T-cell (primary cell): Measurements from ENCODE around the gene TUFT1. TPM values are rescaled to one million over a fixed set of nuclear protein-coding genes. Genes with fewer than 3 reads are reported as not detected.

Experiments used
- ATAC-seq, 4 experiments: fragments of 200-7000 bp in 3 of 4; fragments of 150-1000 bp in 1 of 4; cut with Tn5 transposase; replicated peaks in 1 of 4; 1 replicate in 3 of 4; 2 replicates in 1 of 4; pipeline ENCODE4 v1.10.0; 2021; ENCODE audit warnings: moderate library complexity in 3 of 4, mild to moderate bottlenecking in 2 of 4, moderate number of reproducible peaks in 1 of 4
- CTCF ChIA-PET, 2 donors: fragments of 300-600 bp; sonication (Branson Sonifier 250); formaldehyde crosslinking; loops; one replicate each; lab custom pipeline; 2022; ENCODE audit warnings: antibody characterized with exemption in 2 of 2; lab: Charles Lee
- POLR2A ChIA-PET, 2 donors: fragments of 300-600 bp; sonication (Branson Sonifier 250); formaldehyde crosslinking; loops; one replicate each; lab custom pipeline; 2022; ENCODE audit warnings: antibody characterized with exemption in 2 of 2; lab: Charles Lee
- DNase-seq, 35 experiments: peaks; one replicate each; pipeline versions ENCODE4 v3.0.0 to v3.0.0-alpha.2; 2013 to 2023
- H3K27ac ChIP-seq: one replicate; pipeline ENCODE4 v1.5.1; 2013; ENCODE audit warnings: low read length
- H3K27me3 ChIP-seq, 2 experiments: replicated peaks in 1 of 2; 1 replicate in 1 of 2; 2 replicates in 1 of 2; pipeline versions ENCODE4 v1.6.1 to v1.7.0; 2013; ENCODE audit warnings: low read length in 1 of 2, mixed read lengths in 1 of 2; ENCODE audit not compliant: control insufficient read depth in 2 of 2, insufficient read depth in 2 of 2; ENCODE audit errors: extremely low read depth in 1 of 2
- H3K36me3 ChIP-seq, 2 donors: 1 replicate in 1 of 2; 2 replicates in 1 of 2; pipeline versions ENCODE4 v1.6.1 to v1.7.0; 2013; ENCODE audit warnings: low read length in 1 of 2; ENCODE audit not compliant: control insufficient read depth in 2 of 2, insufficient read depth in 1 of 2; ENCODE audit errors: extremely low read depth in 1 of 2
- H3K4me1 ChIP-seq, 2 experiments: 1 replicate in 1 of 2; 2 replicates in 1 of 2; pipeline versions ENCODE4 v1.6.1 to v1.7.0; 2013; ENCODE audit warnings: low read length in 2 of 2, mixed read lengths in 1 of 2; ENCODE audit not compliant: insufficient read depth in 2 of 2, control insufficient read depth in 1 of 2; ENCODE audit errors: extremely low read depth in 1 of 2
- H3K4me3 ChIP-seq, 2 donors: 1 replicate in 1 of 2; 2 replicates in 1 of 2; pipeline versions ENCODE4 v1.5.1 to v1.7.0; 2013; ENCODE audit warnings: mild to moderate bottlenecking in 2 of 2, low read length in 1 of 2, moderate library complexity in 1 of 2; ENCODE audit not compliant: control insufficient read depth in 1 of 2; ENCODE audit errors: extremely low read depth in 1 of 2
- H3K9me3 ChIP-seq: 2 replicates; pipeline ENCODE4 v1.7.0; 2013
- H3K27ac Mint-ChIP-seq, 2 donors: one replicate each; pipeline ENCODE4 v1.8.0; 2020 to 2021; ENCODE audit warnings: mild to moderate bottlenecking in 2 of 2, mixed read lengths in 2 of 2
- H3K27me3 Mint-ChIP-seq, 2 donors: one replicate each; pipeline ENCODE4 v1.8.0; 2021 to 2022; ENCODE audit warnings: mixed read lengths in 2 of 2
- H3K36me3 Mint-ChIP-seq: one replicate; pipeline ENCODE4 v1.8.0; 2021; ENCODE audit warnings: mixed read lengths
- H3K4me1 Mint-ChIP-seq, 3 donors: one replicate each; pipeline ENCODE4 v1.8.0; 2020 to 2022; ENCODE audit warnings: mixed read lengths in 3 of 3, mild to moderate bottlenecking in 1 of 3
- H3K4me3 Mint-ChIP-seq, 3 donors: one replicate each; pipeline ENCODE4 v1.8.0; 2020 to 2022; ENCODE audit warnings: mild to moderate bottlenecking in 3 of 3, mixed read lengths in 3 of 3, moderate library complexity in 3 of 3
- H3K9me3 Mint-ChIP-seq, 3 donors: one replicate each; pipeline ENCODE4 v1.8.0; 2020 to 2022; ENCODE audit warnings: mixed read lengths in 3 of 3
- WGBS: methylation state at CpG from one replicate; pipeline ENCODE4 v1.1.5; 2013; ENCODE audit warnings: missing lambda C conversion rate; ENCODE audit not compliant: insufficient coverage; 5-methylcytosine and 5-hydroxymethylcytosine counted together
- total RNA-seq, 35 experiments: library from RNA in 6 of 35; stranded (reverse) in 6 of 35; fragments of 120-200 nt in 1 of 35; gene quantifications; one replicate each; pipeline versions ENCODE4 v1.2.1 to v1.2.4 and lab custom pipeline; 2013 to 2026

The TUFT1 gene
- total RNA-seq, 5 donors from 2014 or later (not counting 1 experiment from before 2014, with no cell fraction given): 2.8 to 5.5 (median 4.3) TPM

DNA sequence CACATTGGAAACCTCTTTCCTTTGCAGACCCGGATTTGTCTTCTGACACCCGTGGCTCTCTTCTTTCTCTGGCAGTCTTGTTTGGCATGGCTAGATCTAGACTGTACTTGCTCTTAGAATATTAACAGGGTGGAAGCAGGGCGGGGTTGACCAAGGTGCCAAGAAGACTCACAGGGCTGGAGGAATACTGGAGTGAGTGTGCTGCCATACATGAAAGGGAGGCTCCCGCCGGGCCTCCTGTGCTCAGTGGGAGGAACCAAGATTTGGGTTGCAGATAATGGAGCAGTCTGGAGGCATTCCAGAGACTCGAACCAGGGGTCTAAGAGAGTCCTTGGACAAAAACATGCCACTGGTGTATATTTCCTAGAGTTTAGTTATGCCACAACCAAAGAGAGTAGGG is 44.2 kb downstream of the TUFT1 start:
- POLR2A ChIA-PET: no interaction called here
- Histone ChIP-seq H3K4me3 (no peak overlapping the region), H3K27me3 (no peaks in the 10 kb centered on the region), H3K27ac (no peak overlapping the region), H3K9me3 (no peaks in the 10 kb centered on the region), H3K36me3 (no peaks in the 10 kb centered on the region), H3K4me1 (no peaks in the 10 kb centered on the region)
- Mint-ChIP-seq H3K4me1 (no peaks in the 10 kb centered on the region), H3K27me3 (peaks cover 0 to 1% of the 10 kb centered on the region in 2 donors), H3K36me3 (no peaks in the 10 kb centered on the region), H3K27ac (no peak overlapping the region), H3K9me3 (no peaks in the 10 kb centered on the region), H3K4me3 (no peak overlapping the region)
- CTCF ChIA-PET: no interaction called here
- no peak for ATAC-seq
- no peak for DNase-seq
- 81% methylated on average over 5 of the region's 6 CpGs for WGBS

DNA sequence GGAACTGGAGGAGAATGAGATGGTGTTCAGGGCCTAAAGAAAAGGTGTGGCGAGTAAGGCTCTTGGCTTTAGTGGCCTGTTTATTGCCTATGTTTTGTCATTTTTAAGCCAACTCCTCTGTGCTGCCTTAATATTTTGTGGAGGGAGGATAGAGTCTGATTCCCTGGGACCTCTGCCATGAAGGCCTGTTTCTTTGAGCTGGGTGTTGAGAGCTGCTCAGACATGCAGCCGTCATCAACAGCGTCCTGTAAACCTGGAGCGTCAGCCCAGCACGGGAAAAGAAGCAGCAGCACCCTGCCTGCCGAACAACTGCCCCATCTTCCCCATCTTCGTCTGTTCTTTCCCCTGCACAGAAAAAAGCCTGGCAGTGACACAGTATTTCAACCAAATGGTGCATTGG is 44.7 kb downstream of the TUFT1 start:
- no peak overlapping the region for H3K4me3 ChIP-seq
- H3K4me1 ChIP-seq: no peaks in the 10 kb centered on the region
- no peak overlapping the region for H3K27ac ChIP-seq
- WGBS: 98% methylated on average over 7 of the region's 7 CpGs
- Mint-ChIP-seq H3K27me3 (peaks cover 1 to 2% of the 10 kb centered on the region in 2 donors), H3K36me3 (no peaks in the 10 kb centered on the region), H3K4me1 (no peaks in the 10 kb centered on the region), H3K27ac (no peak overlapping the region), H3K4me3 (no peak overlapping the region), H3K9me3 (no peaks in the 10 kb centered on the region)
- H3K9me3 ChIP-seq: no peaks in the 10 kb centered on the region
- DNase-seq (no peak), ATAC-seq (no peak)
- no peaks in the 10 kb centered on the region for H3K27me3 ChIP-seq
- CTCF ChIA-PET: no interaction called here
- POLR2A ChIA-PET: no interaction called here
- no peaks in the 10 kb centered on the region for H3K36me3 ChIP-seq

DNA sequence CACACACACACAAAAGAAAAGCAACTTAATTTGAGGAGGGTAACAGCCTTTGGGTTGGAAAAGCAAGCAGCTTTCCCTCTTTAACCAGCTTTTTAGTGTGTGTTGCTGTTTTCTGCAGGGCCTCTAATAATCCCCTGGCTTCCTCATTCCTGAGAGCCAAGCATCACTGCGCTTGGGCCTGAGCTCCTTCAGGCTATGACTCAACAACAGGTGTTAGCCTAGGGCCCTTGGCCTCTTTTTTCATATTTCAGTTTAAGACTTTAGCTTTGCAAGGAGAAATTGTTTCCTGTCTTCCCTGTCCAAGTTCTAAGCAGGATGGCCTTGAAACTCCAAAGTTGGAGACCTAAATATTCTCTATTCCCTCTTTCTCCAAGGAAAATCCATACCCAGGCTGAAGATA is 45.5 kb downstream of the TUFT1 start:
- WGBS: 67% methylated on average over 1 of the region's 1 CpG
- H3K36me3 ChIP-seq: no peaks in the 10 kb centered on the region
- CTCF ChIA-PET: no interaction called here
- no peaks in the 10 kb centered on the region for H3K4me1 Mint-ChIP-seq
- H3K4me1 ChIP-seq: no peaks in the 10 kb centered on the region
- H3K9me3 ChIP-seq: no peaks in the 10 kb centered on the region
- POLR2A ChIA-PET: no interaction called here
- no peak overlapping the region for H3K4me3 ChIP-seq
- DNase-seq: no peak
- H3K9me3 Mint-ChIP-seq: peaks cover under 1 to 1% (median under 1%) of the 10 kb centered on the region in 3 donors
- no peaks in the 10 kb centered on the region for H3K27me3 ChIP-seq
- no peak overlapping the region for H3K27ac Mint-ChIP-seq
- H3K27me3 Mint-ChIP-seq: peaks cover 1 to 6% of the 10 kb centered on the region in 2 donors
- H3K36me3 Mint-ChIP-seq: no peaks in the 10 kb centered on the region
- H3K4me3 Mint-ChIP-seq: no peak overlapping the region
- H3K27ac ChIP-seq: no peak overlapping the region
- ATAC-seq: no peak

DNA sequence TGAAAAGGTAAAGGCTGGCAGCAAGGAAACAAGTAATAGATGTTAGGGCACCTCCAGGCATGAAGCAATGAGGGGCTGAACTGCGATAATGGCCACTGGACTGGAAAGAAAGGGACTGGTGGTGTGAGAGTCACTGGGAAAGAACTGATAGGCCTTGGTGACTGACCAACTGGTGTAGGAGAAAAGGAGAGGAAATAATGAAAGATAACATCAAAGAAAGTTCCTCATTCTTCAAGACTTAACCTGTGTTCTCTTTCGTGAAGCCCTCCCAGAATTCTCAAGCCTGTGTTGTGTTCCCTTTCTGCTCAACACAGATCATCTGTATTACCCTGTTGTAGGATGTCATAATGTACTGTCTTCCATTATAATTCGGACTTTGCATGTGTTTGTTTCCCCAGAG is 50.9 kb downstream of the TUFT1 start:
- Mint-ChIP-seq H3K4me1 (peaks cover 8 to 12% (median 9%) of the 10 kb centered on the region in 3 donors), H3K36me3 (no peaks in the 10 kb centered on the region), H3K4me3 (no peak overlapping the region), H3K9me3 (peaks cover 3 to 11% (median 5%) of the 10 kb centered on the region in 3 donors), H3K27me3 (peaks cover 4 to 6% of the 10 kb centered on the region in 2 donors), H3K27ac (no peak overlapping the region)
- CTCF ChIA-PET: interaction anchor here in 1 of 2 donors (1.0 kb wide), 1 partner anchor 246 kb away, joined by 3 read pairs; no protein-coding TSS in a partner anchor
- Histone ChIP-seq H3K9me3 (no peaks in the 10 kb centered on the region), H3K4me3 (no peak overlapping the region), H3K36me3 (no peaks in the 10 kb centered on the region), H3K27me3 (no peaks in the 10 kb centered on the region), H3K27ac (no peak overlapping the region), H3K4me1 (peaks cover 0 to 6% of the 10 kb centered on the region in 2 experiments)
- ATAC-seq: no peak
- POLR2A ChIA-PET: no interaction called here
- no peak for DNase-seq
- 82% methylated on average over 2 of the region's 3 CpGs for WGBS

DNA sequence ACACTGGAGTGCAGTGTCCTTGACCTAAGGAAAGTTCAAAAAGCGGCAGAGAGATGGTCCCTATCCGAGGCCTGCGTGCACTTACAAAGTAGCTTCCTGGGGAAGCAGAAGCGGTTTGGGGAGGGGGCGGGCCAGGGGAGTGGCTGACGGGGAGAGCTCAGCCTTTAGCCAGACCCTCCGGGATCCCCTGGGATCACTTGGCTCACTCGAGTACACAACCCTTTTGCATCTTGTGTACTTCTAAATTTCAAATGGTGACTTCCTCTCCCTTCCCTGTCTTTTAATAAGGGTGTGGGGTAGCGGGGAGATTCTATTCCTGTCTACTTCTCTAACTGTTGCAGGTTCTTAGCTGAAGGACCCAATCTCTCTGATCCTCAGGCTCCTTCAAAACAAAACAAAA is 53.6 kb downstream of the TUFT1 start:
- ATAC-seq (peak; percentile 40 to 67 (median 51)), DNase-seq (peak in 1 of 35 experiments; percentile 9)
- Histone ChIP-seq H3K4me1 (peaks cover 0 to 6% of the 10 kb centered on the region in 2 experiments), H3K27ac (no peak overlapping the region), H3K9me3 (no peaks in the 10 kb centered on the region), H3K4me3 (peak overlapping the region in 1 of 2 donors; percentile 19), H3K36me3 (no peaks in the 10 kb centered on the region), H3K27me3 (no peaks in the 10 kb centered on the region)
- H3K4me3 Mint-ChIP-seq: peak overlapping the region; percentile 48 to 60 (median 53)
- 22% methylated on average over 6 of the region's 9 CpGs for WGBS
- H3K4me1 Mint-ChIP-seq: peaks cover 8 to 12% (median 9%) of the 10 kb centered on the region in 3 donors
- H3K36me3 Mint-ChIP-seq: no peaks in the 10 kb centered on the region
- peak overlapping the region; percentile 53 to 75 for H3K27ac Mint-ChIP-seq
- H3K27me3 Mint-ChIP-seq: peaks cover 5 to 6% of the 10 kb centered on the region in 2 donors
- H3K9me3 Mint-ChIP-seq: peaks cover 3 to 11% (median 5%) of the 10 kb centered on the region in 3 donors
- CTCF ChIA-PET: interaction anchor here (0.6 to 1.5 kb wide), 15 partner anchors 17 to 408 kb away, joined by 3 to 7 read pairs (median 4); no protein-coding TSS in a partner anchor
- POLR2A ChIA-PET: interaction anchor here in 1 of 2 donors (0.6 to 1.0 kb wide), 2 partner anchors 15 to 135 kb away, joined by 3 to 6 read pairs; no protein-coding TSS in a partner anchor

DNA sequence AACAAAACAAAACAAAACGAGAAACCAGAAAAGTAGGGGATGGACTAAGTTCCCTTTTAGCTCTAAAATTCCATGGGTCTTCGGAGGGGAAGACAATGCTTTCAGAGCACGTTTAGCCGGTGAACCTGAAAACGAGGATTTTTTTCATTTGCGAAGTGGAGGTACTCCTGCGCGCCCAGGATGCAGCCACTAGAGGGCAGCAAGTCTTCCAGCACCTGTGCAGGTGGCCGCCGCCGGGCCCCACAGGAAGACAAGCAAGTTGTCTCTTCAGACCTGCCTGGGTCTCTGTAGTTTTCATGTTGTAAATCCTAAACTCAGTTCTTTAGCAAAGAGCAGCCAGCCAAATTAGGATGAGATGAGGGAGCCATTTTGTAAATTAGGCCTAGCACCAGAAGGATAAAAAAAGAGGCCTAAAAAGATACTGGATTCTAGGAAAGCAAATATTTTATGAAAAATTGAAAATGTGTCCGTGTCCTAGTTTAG is 54.1 kb downstream of the TUFT1 start:
- peak overlapping the region; percentile 48 to 60 (median 53) for H3K4me3 Mint-ChIP-seq
- WGBS: 7% methylated on average over 12 of the region's 12 CpGs
- ChIA-PET CTCF (interaction anchor here (0.6 to 1.5 kb wide), 13 partner anchors 16 to 407 kb away, joined by 3 to 7 read pairs (median 4); no protein-coding TSS in a partner anchor), POLR2A (interaction anchor here in 1 of 2 donors (1.0 kb wide), 1 partner anchor 134 kb away, joined by 6 read pairs; no protein-coding TSS in a partner anchor)
- Histone ChIP-seq H3K27me3 (no peaks in the 10 kb centered on the region), H3K4me3 (peak overlapping the region in 1 of 2 donors; percentile 19), H3K27ac (no peak overlapping the region), H3K4me1 (peaks cover 0 to 6% of the 10 kb centered on the region in 2 experiments), H3K9me3 (no peaks in the 10 kb centered on the region), H3K36me3 (no peaks in the 10 kb centered on the region)
- DNase-seq (peak; percentile 71 to 92 (median 84)), ATAC-seq (peak; percentile 97 to 100 (median 99))
- H3K27ac Mint-ChIP-seq: peak overlapping the region; percentile 53 to 75
- H3K9me3 Mint-ChIP-seq: peaks cover 3 to 11% (median 5%) of the 10 kb centered on the region in 3 donors
- no peaks in the 10 kb centered on the region for H3K36me3 Mint-ChIP-seq
- H3K4me1 Mint-ChIP-seq: peaks cover 8 to 12% (median 9%) of the 10 kb centered on the region in 3 donors
- peaks cover 4 to 6% of the 10 kb centered on the region in 2 donors for H3K27me3 Mint-ChIP-seq
